ENCODE data around the gene PDZRN3. TPM values are rescaled to one million over a fixed set of nuclear protein-coding genes. Genes with fewer than 3 reads are reported as not detected.

The PDZRN3 gene
- total and polyA plus RNA-seq, 2 donors (not counting 3 experiments of a cell fraction or from before 2014, with no cell fraction given): not detected

GRCh38 chr3:73500321-73500720 lies 124.4 kb downstream of the PDZRN3 start:
- no peak for DNase-seq (ENCODE audit: low read depth, low spot score)
- Histone ChIP-seq H3K9ac (replicated peaks; ENCODE audit: extremely low read depth, insufficient read depth, low read length) (no peak overlapping the region), H3K36me3 (ENCODE audit: control insufficient read depth in 2 of 2, extremely low read depth in 1 of 2, insufficient read depth in 2 of 2, low read length in 2 of 2) (no peaks in the 10 kb centered on the region), H3K79me2 (ENCODE audit: control insufficient read depth, insufficient read depth, low read length) (no peaks in the 10 kb centered on the region), H2AFZ (ENCODE audit: low read depth, low read length) (no peak overlapping the region), H4K20me1 (replicated peaks; ENCODE audit: control insufficient read depth, extremely low read depth, insufficient read depth, low read length) (no peaks in the 10 kb centered on the region), H3K4me3 (replicated peaks in 1 of 3; ENCODE audit: insufficient read depth in 1 of 3, low read depth in 1 of 3, low read length in 3 of 3) (no peak overlapping the region), H3K4me1 (ENCODE audit: control insufficient read depth, extremely low read depth, insufficient read depth, low read length) (no peaks in the 10 kb centered on the region), H3K9me1 (replicated peaks; ENCODE audit: control insufficient read depth, extremely low read depth, insufficient read depth, low read length) (no peaks in the 10 kb centered on the region), H3K27ac (ENCODE audit: insufficient read depth, low read depth, low read length) (no peak overlapping the region), H3K27me3 (ENCODE audit: control insufficient read depth in 2 of 2, insufficient read depth in 2 of 2, low read length in 2 of 2) (no peaks in the 10 kb centered on the region), H3K9me3 (replicated peaks; ENCODE audit: control insufficient read depth, insufficient read depth, low read length) (no peaks in the 10 kb centered on the region), H3K4me2 (ENCODE audit: insufficient read depth, low read length) (no peak overlapping the region)
- dilution Hi-C loops (cut with MboI; ENCODE audit: extremely low pct_ligation_motif_present, low sequenced_read_pairs) (no loop called here), intact Hi-C loops (cut with micrococcal nuclease) (no loop called here)
- TF ChIP-seq MYC (IDR thresholded peaks at IDR 0.05; ENCODE audit: low read depth, low read length) (no peak), CTCF (IDR thresholded peaks at IDR 0.05; ENCODE audit: extremely low read depth in 1 of 2, insufficient read depth in 1 of 2, low read depth in 1 of 2, low read length in 2 of 2) (no peak), POLR2AphosphoS5 (IDR thresholded peaks at IDR 0.05; ENCODE audit: insufficient read depth, low read depth, low read length) (no peak), POLR2A (IDR thresholded peaks at IDR 0.05; ENCODE audit: low read depth, low read length) (no peak), JUN (IDR thresholded peaks at IDR 0.05; ENCODE audit: borderline replicate concordance, insufficient read depth, insufficient read length, low read depth) (no peak), MAX (IDR thresholded peaks at IDR 0.05; ENCODE audit: insufficient read depth, insufficient read length) (no peak), GATA2 (IDR thresholded peaks at IDR 0.05; ENCODE audit: insufficient read depth, insufficient read length, low read depth, low read length) (no peak)
- POLR2A ChIA-PET: no interaction called here
- no TSS peak for BruUV-seq (replicated peaks)
- no peak for FAIRE-seq
- CTCF ChIA-PET: interaction anchor here (3.9 kb wide), 1 partner anchor 398 kb away, joined by 43 read pairs; no protein-coding TSS in a partner anchor
